Activated T-cell treated with anti-CD3 and anti-CD28 coated beads, Interleukin-2, amount 50 U/mL, for 1 hour (primary cell): ENCODE results near the gene NLK.
"Not testable (repeated sequence)": the region's sequence is repeated elsewhere in the genome, so short reads cannot be mapped to it uniquely, and the experiment has no call there.

Source experiments
- DNase-seq: peaks from one replicate; pipeline ENCODE4 v3.0.0-alpha.2; 2020

The NLK gene

DNA sequence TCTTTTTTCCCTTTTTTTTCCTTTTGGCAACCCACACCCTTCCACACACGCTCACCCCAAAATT is at the start of gene NLK:
TSS of gene NLK (plus strand) at position 21 of the 64 bp plus-strand sequence. CDS start 197 bp downstream, outside the sequence.
- no peak for DNase-seq

DNA sequence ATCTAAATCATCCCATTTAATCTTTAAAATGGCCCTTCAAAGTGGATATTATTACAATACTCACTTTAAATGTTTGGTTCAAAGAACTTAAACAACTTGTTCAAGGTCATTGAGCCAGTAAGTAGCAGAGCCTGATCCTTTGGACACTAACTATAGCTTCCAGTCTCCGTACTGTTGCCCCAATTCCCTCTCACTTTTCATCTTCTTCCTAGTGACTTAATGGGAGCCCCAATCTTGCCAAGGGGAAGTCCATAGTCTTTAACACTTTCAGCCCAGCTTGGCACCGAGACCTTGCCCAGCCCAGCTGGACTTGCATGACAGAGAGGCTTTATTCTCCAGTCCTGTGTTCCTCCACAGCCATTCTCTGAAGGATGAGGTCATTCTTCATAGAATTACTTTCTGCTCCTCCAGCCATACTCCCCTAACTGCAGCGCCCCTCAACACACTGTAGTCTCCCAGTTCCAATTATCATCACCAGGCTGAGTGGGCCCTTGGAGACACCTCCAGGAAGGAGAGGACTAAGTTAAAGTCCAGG is 49.2 kb upstream of the NLK start:
- no peak for DNase-seq

DNA sequence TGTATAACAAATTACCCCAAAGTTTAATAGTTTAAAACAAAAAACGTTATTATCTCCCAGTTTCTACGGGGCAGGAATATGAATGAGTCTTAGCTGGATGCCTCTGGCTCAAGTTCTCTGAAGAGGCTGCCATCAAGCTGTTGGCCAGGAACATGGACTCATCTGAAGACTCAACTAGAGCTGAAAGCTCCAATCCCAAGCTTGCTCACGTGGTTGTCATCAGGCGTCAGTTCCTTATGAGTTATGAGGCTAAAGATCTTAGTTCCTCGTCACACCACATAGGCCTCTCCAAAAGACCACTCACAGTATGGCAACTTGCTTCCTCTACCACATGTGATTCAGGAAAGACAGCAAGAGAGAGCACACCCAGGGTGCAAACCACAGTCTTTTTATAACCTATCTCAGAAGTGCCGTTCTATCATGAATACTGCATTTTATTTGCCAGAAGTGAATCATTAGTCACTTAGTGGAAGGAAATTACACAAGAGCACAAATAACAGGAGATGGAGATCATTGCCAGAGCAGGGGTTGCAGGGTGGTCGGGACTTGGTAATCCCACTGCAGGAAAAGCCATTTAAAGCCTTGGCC is 48.7 kb upstream of the NLK start:
- DNase-seq, result no peak

DNA sequence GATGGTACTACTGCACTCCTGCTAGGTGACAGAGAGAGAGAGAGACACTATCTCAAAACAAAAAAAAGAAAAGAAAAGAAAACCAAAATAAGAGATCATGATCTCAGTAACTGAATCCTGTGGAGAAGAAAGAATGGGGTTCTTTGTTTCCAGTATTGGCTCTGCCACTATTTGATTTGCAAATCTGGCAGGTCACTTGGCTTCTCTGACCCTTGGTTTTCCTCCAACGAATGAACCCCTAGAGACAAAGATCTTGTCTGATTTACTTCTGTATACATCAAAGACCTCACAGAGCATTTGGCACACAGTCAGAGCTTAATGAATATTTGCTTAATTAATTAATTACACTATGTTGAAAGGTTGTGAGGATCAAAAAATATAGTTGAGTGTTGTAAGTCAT is 47.9 kb upstream of the NLK start:
- no peak for DNase-seq

DNA sequence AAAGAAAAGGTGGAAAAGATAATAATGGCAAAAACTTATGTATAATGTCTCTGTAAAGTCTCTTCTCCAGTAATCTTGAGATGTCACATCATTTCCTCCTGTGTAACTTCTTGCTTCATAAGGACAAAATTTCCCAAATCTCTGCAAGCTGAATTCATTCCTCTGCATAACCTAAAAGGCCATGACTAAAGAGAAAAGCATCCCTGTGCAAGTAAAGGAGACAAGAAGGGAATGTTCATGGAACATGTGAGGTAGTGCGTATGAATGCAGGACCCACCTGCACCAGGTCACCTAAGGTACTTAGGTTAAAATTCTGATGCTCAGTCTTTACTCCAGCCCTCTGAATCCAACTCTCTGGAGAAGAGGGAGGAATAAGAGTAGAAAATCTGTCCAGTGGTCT is 46.9 kb upstream of the NLK start:
- no peak for DNase-seq

DNA sequence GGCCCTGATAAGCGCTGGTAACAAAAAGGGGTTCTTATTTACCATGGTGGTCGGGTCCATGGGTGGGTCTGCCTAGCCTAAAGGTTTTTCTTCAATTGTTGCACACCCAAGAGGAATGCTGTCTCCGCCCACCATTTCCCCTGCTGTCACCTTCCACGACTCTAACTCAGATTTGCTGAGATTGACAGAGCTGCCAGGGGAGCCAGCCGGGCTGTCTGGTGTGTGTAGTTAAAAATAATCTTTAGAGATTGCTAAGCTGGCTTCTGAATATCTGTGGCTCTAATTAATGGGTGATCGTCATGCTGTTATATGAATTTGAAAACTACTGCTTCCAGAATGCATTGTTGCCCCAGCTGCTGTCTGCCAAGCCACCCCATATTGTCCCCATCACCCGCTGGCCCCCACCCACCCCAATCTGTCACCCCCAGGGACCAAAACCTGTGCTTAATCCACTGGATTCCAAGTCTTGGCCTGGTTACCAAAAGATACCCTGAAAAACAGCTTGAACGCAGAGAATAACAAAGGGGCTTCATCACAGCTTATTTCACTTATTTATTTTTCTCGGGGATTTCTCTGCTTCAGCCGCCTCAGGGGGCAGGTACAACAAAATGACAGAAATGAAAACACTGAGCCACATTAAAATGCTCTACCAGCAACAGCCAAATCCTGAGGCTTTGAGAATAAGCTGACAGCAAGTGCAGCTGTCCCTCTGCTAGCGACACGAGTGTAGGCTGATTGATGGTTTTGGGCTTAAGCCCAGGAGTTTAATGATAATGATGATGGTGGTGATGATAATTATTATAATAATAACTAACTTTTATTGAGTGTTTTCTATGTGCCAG is 46.1 kb upstream of the NLK start:
- DNase-seq, result no peak

DNA sequence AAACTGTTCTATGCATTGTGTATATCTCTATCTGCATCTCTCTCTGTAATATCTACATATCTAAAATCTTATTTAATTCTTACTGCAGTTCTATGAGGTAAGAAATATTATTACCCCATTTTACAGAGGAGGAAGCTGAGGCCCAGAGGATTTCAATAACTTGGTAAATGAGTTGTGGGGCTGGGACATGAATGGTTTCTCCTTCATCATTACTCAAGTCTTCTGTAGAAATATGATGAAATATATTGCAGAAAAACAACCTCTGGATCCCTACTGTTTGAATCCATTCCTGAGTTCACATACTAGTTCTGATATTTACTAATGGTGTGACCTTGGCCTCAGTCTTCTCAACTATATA is 45.5 kb upstream of the NLK start:
- no peak for DNase-seq

DNA sequence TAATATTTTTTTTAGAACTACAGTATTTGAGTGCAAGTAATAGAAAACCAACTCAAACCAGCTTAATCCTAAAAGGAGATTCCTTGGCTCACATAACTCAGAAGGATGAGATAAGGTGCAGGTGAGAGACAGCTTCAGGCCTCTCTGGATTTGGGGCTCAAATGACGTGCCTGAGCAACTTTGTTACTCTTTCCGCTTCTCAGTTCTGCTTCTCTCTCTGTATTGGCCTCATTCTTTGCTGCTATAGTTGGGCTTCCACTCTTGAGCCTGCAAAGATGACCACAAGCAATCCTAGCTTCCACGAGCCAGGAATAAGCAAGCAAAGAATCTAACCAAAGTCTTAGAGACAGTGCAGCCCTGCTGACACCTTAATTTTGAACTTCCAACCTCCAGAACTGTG is 45.0 kb upstream of the NLK start:
- no peak for DNase-seq

DNA sequence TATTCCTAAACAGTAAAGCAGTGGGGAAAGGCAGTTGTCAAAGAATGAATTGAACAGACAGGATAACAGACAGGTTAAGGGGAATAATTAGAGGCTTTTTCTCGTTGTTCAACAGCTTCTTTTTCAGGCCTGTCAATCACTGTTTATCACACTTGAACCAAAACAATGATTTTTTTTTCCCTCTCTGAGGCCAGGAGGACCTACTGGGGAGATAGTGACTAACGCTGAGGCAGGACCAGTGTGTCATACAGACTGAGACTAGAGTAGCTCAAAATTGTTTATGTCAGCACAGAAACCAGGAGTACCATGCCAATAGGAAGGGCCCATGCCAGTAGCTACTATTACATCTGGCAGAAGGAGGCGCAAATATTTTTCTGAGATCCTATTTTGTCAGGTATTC is 41.3 kb upstream of the NLK start:
- no peak for DNase-seq

DNA sequence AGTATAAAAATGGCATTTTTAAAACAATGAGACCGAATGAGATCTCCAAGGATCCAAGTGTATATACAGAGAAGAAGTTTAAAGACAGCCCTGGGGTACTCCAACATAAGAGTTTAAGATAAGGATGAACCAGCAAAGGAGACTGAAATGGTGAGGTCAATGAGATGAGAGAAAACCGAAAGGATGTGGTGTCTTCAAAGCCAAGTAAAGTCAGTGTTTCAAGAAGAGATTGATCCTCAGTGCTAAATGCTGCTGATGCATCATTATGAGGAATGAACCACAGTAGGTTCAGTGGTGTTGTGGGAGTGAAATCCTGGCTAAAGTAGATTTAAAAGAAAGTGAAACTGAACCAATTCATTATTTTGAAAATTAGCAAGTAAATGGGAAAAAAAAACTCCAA is 38.1 kb upstream of the NLK start:
- no peak for DNase-seq

DNA sequence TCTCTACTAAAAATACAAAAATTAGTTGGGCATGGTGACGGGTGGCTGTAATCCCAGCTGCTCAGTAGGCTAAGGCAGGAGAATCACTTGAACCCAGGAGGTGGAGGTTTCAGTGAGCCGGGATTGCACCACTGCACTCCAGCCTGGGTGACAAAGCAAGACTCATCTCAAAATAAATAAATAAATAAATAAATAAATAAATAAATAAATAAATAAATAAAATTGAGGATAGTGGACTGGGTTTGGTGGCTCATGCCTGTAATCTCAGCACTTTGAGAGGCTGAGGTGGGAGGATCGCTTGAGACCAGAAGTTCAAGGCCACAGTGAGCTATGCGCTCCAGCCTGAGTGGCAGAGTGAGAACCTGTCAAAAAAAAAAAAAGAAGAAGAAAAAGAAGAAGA is 34.6 kb upstream of the NLK start:
- not testable (repeated sequence) for DNase-seq

DNA sequence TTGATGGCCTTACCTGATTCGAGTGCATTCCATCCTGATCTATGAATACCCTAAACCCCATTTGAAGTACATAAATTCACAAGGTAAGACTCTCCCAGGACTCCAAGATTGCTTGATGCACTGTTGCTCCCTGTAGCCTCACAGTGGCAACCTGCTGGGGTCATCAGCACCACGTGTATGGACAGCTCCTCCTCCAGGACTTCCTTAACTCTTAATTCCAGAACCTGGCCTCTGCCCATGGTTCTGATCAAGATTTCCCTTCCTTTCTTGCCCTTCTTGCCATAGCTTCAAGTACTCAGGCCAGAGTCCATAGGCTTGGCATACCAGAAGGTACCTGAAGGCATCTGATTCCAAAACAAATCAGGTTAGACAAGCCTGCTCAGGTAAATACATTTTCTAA is 34.0 kb upstream of the NLK start:
- no peak for DNase-seq

DNA sequence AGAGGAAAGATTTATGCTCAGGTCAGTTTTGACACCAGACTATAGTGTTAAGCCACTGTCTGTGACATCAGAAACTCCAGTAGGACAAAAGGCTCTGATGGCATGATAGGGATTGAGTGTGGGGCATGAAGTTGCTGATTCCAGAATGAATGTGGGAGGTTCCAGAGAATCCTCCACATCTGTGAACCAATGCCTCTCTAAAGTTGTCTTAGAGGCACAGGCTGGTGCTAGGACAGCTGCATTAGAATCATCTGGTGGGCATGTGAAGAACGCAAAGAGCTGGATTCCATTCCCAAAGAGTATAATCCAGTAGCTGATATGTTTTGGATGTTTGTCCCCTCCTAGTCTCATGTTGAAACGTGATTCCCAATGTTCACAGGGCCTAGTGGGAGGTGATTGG is 32.1 kb upstream of the NLK start:
- DNase-seq, result no peak

DNA sequence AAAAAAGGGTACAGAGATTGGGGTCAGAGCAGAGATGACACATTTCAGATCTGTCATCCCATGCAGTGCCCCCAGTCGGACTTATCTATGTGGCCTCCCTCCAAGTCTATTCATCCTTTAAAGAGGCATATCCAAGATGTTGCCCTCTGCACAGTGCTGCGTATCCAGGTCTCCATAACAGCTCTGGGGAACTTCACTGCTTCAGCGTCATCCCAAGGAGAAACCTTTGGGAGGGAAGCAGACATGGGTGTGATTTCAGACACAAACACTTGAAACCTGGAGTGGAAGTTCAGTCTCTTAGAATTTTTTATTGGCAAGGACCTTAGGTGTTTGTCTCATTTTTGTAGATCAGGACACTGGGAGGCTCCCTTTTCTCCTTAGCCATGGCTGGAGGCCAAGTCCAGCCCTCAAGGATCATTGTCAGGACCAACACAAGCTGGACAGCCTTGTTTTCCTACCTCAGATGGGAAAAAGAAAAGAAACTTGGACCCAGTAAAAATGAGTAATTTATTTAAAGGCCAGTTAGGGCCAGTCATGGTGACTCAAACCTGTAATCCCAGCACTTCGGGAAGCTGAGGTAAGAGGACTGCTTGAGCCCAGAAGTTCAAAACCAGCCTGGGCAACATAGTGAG is 23.9 kb upstream of the NLK start:
- DNase-seq, result no peak

DNA sequence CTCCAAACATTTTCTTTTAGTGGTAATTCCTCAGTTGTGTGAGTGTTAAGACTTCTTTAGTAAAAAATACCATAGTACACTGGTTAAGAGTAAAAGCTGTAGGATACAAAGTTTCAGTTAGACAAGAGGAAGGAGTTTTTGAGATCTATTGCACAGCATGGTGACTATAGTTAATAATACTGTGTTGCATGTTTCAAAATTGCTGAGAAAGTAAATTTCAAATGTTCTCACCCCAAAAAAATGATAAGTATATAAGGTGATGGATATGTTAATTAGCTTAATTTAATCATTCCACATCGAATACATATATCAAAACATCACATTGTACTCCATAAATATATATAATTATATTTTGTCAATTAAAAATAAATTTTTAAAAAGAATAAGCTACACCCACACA is 22.0 kb upstream of the NLK start:
- no peak for DNase-seq

DNA sequence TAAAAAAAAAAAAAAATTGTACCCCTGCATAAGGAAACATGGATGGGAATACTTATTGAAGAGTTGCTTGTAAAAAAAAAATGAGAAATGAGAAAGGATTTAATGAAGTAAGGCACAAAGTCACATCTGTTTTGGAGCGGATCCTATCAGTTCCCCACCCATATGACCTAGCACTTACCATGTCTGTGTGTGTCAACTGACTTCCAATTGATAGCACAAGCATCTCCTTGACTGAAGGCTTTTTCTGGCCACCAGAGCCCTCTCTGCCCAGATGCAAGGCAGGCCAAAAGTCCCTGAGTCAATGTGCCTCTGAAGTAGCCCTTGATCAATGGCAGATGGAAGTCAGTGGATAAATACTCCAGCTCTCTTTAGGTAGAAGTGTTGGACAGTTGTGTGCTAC is 13.4 kb upstream of the NLK start:
- DNase-seq, result no peak

DNA sequence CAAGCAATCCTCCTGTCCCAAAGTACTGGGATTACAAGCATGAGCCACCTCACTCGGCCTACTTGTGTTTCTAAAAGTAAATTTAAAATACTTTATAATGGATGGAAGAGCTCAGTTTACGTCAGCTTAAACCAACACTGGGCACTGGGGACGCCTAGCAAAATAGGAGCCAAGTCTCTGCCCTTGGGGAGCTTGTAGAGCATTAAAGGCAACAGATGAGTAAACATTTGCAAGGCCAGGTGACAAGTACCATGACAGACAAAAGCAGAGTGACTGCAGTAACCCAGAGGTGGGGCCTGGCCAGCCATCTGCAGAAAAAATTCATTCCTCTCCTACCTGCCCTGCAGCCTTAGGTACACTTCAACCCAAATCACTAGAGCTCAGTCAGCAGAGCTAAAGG is 12.1 kb upstream of the NLK start:
- DNase-seq, result no peak

DNA sequence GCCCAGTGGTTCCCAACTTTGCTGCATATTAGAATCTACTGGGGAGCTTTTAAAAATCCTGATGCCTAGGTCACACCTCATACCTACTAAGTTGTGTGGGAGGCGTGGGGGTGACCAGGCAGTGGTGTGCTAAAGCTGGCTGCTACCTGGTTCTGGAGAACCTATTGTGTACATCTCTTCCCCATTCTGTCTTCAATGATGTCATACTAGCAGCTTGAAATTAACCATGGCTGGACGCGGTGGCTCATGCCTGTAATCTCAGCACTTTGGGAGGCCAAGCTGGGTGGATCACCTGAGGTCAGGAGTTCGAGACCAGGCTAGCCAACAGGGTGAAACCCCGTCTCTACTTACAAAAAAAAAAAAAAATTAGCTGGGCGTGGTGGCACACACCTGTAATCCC is 11.3 kb upstream of the NLK start:
- DNase-seq, result no peak

DNA sequence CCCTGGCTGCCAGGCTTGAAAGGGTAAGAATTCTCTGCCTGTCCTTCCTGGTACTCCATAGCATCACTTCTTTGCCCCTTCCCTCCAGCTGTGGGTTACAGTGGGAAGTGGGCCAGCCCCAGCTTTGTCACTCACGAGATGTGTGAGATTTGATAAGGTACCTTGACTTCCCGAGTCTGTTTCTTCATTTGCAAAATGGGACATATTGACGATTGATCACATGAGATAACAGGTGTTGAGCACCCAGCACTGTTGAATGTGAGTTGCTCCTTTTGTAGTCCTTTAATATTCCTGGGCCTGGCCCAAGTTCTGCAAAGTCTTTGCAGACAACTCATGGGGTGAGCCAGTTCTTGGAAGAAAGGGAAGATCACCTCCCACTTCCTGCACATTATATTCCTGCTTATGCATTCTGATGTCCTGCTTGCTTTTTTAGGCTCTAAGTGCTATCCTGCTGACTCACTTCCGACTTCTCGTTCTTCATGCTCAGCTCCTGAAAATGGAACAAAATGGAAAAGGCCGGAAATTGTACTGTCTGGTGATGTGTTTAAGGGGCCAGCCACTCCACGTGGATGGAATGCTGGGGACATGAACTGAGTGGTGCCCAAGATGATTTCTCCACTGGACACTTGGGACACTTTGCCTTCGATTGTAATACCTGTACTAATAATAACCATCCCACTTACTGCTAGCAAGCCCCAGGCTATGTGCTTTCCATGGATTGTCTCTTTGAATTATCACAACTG is 8.3 kb upstream of the NLK start:
- no peak for DNase-seq

DNA sequence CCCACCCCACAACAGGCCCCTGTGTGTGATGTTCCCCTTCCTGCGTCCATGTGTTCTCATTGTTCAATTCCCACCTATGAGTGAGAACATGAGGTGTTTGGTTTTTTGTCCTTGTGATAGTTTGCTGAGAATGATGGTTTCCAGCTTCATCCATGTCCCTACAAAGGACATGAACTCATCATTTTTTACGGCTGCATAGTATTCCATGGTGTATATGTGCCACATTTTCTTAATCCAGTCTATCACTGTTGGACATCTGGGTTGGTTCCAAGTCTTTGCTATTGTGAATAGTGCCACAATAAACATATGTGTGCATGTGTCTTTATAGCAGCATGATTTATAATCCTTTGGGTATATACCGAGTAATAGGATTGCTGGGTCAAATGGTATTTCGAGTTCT is 7.0 kb upstream of the NLK start:
- not testable (repeated sequence) for DNase-seq

DNA sequence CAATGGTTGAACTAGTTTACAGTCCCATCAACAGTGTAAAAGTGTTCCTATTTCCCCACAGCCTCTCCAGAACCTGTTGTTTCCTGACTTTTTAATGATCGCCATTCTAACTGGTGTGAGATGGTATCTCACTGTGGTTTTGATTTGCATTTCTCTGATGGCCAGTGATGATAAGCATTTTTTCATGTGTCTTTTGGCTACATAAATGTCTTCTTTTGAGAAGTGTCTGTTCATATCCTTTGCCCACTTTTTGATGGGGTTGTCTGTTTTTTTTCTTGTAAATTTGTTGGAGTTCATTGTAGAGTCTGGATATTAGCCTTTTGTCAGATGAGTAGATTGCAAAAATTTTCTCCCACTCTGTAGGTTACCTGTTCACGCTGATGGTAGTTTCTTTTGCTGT is 6.6 kb upstream of the NLK start:
- not testable (repeated sequence) for DNase-seq

DNA sequence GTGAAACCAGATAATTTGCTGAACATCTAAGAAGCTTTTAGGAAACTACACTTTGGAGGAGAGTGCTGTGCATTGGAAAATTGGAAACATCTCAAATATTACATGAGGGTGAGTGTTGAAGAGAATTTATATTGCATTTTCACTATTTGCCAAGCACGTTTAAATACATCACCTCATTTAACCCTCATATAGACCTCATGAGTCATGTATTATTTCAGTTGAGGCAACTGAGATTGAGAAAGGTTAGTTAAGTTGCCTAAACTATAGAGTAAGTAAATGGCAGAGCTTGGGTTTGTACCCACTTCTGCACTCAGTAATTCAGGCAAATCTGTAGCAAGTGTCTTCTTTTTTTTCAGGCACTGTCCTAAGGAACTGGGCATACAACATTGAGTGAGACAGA is 3.7 kb upstream of the NLK start:
- DNase-seq, result no peak

DNA sequence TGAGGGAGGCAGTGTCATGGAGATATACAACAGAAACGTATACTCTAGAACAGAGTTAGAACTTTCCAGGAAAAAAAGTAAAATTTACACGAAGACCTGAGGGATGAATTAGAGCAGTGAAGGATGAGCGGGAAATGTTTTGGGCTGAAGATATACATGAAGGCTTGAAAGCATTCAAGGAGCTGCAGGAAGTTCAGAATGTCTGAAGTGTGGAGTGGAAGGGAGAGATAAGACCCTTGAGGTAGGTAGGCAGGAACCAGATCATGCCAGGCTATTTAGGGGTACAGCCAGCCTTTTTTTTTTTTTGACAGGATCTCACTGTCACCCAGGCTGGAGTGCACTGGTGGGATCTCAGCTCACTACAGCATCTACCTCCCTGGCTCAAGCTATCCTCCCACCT is 3.2 kb upstream of the NLK start:
- DNase-seq, result no peak

DNA sequence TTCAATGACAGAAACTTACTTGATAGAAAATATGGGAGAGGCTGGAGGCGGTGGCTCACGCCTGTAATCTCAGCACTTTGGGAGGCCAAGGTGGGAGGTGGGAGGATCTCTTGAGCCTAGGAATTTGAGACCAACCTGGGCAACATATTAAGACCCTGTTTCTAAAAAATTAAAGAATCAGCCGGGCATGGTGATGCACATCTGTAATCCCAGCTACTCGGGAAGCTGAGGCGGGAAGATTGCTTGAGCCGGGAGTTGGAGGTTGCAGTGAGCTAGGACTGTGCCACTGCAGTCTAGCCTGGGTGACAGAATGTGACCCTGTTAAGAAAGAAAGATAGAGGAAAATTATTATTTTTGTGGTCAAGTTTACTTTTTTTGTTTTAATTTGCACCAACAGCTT is 2.1 kb upstream of the NLK start:
- DNase-seq, result no peak
